Astrocyte (in vitro differentiated cells and primary cell): ENCODE results near the gene SLITRK1. TPM values are rescaled to one million over a fixed set of nuclear protein-coding genes. Genes with fewer than 3 reads are reported as not detected.

ENCODE experiments used
- DNase-seq: peaks from one replicate; pipeline ENCODE4 v3.0.0-alpha.2; 2010; ENCODE audit warnings: low read depth
- FAIRE-seq: peaks from 2 replicates; lab custom pipeline; 2011; peaks lifted over from hg19 to GRCh38; lab: Jason Lieb, UNC
- H2AFZ ChIP-seq: 2 replicates; pipeline ENCODE4 v1.6.0; 2012; ENCODE audit warnings: low read depth, low read length, inconsistent platforms
- H3K27ac ChIP-seq: 2 replicates; pipeline ENCODE4 v1.5.1; 2011; ENCODE audit warnings: low read depth, low read length, inconsistent platforms
- H3K27me3 ChIP-seq: 2 replicates; pipeline ENCODE4 v1.6.0; 2011; ENCODE audit warnings: low read length, inconsistent platforms; ENCODE audit not compliant: insufficient read depth
- H3K36me3 ChIP-seq: 2 replicates; pipeline ENCODE4 v1.5.1; 2011; ENCODE audit warnings: low read length, inconsistent platforms; ENCODE audit not compliant: insufficient read depth
- H3K4me1 ChIP-seq: 2 replicates; pipeline ENCODE4 v1.5.1; 2011; ENCODE audit warnings: low read length, inconsistent platforms; ENCODE audit not compliant: insufficient read depth
- H3K4me2 ChIP-seq: 2 replicates; pipeline ENCODE4 v1.6.0; 2012; ENCODE audit warnings: low read length, inconsistent platforms
- H3K4me3 ChIP-seq: 2 replicates; pipeline ENCODE4 v1.5.1; 2011; ENCODE audit warnings: low read depth, mild to moderate bottlenecking, low read length, inconsistent platforms; ENCODE audit not compliant: insufficient read depth
- H3K79me2 ChIP-seq: 2 replicates; pipeline ENCODE4 v1.6.0; 2012; ENCODE audit warnings: mild to moderate bottlenecking, low read length, inconsistent platforms; ENCODE audit not compliant: insufficient read depth
- H3K9ac ChIP-seq: 2 replicates; pipeline ENCODE4 v1.6.0; 2012; ENCODE audit warnings: mild to moderate bottlenecking, low read length, inconsistent platforms
- H3K9me3 ChIP-seq: 2 replicates; pipeline ENCODE4 v1.5.1; 2012; ENCODE audit warnings: low read depth, mild to moderate bottlenecking, low read length, inconsistent platforms; ENCODE audit not compliant: insufficient read depth
- H4K20me1 ChIP-seq: 2 replicates; pipeline ENCODE4 v1.6.0; 2012; ENCODE audit warnings: low read length, inconsistent platforms; ENCODE audit not compliant: insufficient read depth
- H3K27ac Mint-ChIP-seq: one replicate; pipeline ENCODE4 v1.8.0; 2021; ENCODE audit warnings: mild to moderate bottlenecking, mixed read lengths; ENCODE audit not compliant: unreplicated experiment
- H3K27me3 Mint-ChIP-seq: one replicate; pipeline ENCODE4 v1.8.0; 2021; ENCODE audit warnings: low read depth, mixed read lengths; ENCODE audit not compliant: unreplicated experiment
- H3K36me3 Mint-ChIP-seq: one replicate; pipeline ENCODE4 v1.8.0; 2021; ENCODE audit warnings: low read depth, mixed read lengths; ENCODE audit not compliant: unreplicated experiment
- H3K4me1 Mint-ChIP-seq: one replicate; pipeline ENCODE4 v1.8.0; 2021; ENCODE audit warnings: low read depth, mixed read lengths; ENCODE audit not compliant: unreplicated experiment
- H3K4me3 Mint-ChIP-seq: one replicate; pipeline ENCODE4 v1.8.0; 2021; ENCODE audit warnings: mild to moderate bottlenecking, moderate library complexity, mixed read lengths; ENCODE audit not compliant: unreplicated experiment
- H3K9me3 Mint-ChIP-seq: one replicate; pipeline ENCODE4 v1.8.0; 2021; ENCODE audit warnings: mild to moderate bottlenecking, mixed read lengths; ENCODE audit not compliant: unreplicated experiment
- CTCF ChIP-seq: IDR thresholded peaks from 2 replicates; pipeline ENCODE4 v1.5.1; 2011; ENCODE audit warnings: low read depth, mild to moderate bottlenecking, inconsistent platforms, low read length, moderate library complexity; ENCODE audit not compliant: insufficient read depth
- EZH2 ChIP-seq: IDR thresholded peaks from 2 replicates; pipeline ENCODE4 v1.6.1; 2012; ENCODE audit warnings: mild to moderate bottlenecking, low read length, inconsistent platforms; ENCODE audit not compliant: insufficient read depth
- total RNA-seq: library from RNA; stranded (reverse); gene quantifications from 2 replicates; pipeline ENCODE4 v1.2.1, GENCODE V29; 2021

The SLITRK1 gene
- total RNA-seq, 1 donor from 2014 or later = 2.3 TPM

GRCh38 chr13:83880275-83881139, 1.8 kb downstream of the SLITRK1 start:
- Histone ChIP-seq H3K27ac (no peak overlapping the region), H4K20me1 (no peaks in the 10 kb centered on the region), H3K79me2 (no peaks in the 10 kb centered on the region), H3K4me1 (peaks cover 18% of the 10 kb centered on the region), H3K9me3 (no peaks in the 10 kb centered on the region), H3K4me3 (peak overlapping the region; percentile 73), H2AFZ (no peak overlapping the region), H3K27me3 (peaks cover 25% of the 10 kb centered on the region), H3K36me3 (no peaks in the 10 kb centered on the region), H3K4me2 (peak overlapping the region; percentile 93), H3K9ac (no peak overlapping the region)
- peaks cover 2% of the 10 kb centered on the region for H3K4me1 Mint-ChIP-seq
- H3K27ac Mint-ChIP-seq = no peak overlapping the region
- FAIRE-seq = no peak
- peaks cover 5% of the 10 kb centered on the region for H3K9me3 Mint-ChIP-seq
- peaks cover 22% of the 10 kb centered on the region for H3K27me3 Mint-ChIP-seq
- peaks cover 8% of the 10 kb centered on the region for H3K36me3 Mint-ChIP-seq
- peak overlapping the region; percentile 82 for H3K4me3 Mint-ChIP-seq
- TF ChIP-seq CTCF (no peak), EZH2 (no peak)
- no peak for DNase-seq

- Mint-ChIP-seq H3K27me3 (peaks cover 22% of the 10 kb centered on the region), H3K4me1 (peaks cover 2% of the 10 kb centered on the region), H3K9me3 (peaks cover 5% of the 10 kb centered on the region), H3K27ac (no peak overlapping the region), H3K36me3 (peaks cover 8% of the 10 kb centered on the region), H3K4me3 (no peak overlapping the region)
- H3K9ac ChIP-seq = peak overlapping the region; percentile 23
- no peak for FAIRE-seq
- no peaks in the 10 kb centered on the region for H4K20me1 ChIP-seq
- H3K9me3 ChIP-seq = no peaks in the 10 kb centered on the region
- peaks cover 25% of the 10 kb centered on the region for H3K27me3 ChIP-seq
- peak overlapping the region; percentile 93 for H3K4me2 ChIP-seq
- no peaks in the 10 kb centered on the region for H3K79me2 ChIP-seq
- H2AFZ ChIP-seq = peak overlapping the region; percentile 78
- no peak for TF ChIP-seq CTCF
- TF ChIP-seq EZH2 = no peak
- DNase-seq = peak; percentile 14
- H3K27ac ChIP-seq = no peak overlapping the region
- H3K36me3 ChIP-seq = no peaks in the 10 kb centered on the region
- H3K4me1 ChIP-seq = peaks cover 18% of the 10 kb centered on the region
- peak overlapping the region; percentile 73 for H3K4me3 ChIP-seq
These were observed 2.7 kb downstream of the SLITRK1 start for GRCh38 chr13:83879431-83880171.
